ENCODE results near the gene RAB3GAP1.
"Not testable (repeated sequence)": the region's sequence is repeated elsewhere in the genome, so short reads cannot be mapped to it uniquely, and the experiment has no call there.

Gene RAB3GAP1

DNA sequence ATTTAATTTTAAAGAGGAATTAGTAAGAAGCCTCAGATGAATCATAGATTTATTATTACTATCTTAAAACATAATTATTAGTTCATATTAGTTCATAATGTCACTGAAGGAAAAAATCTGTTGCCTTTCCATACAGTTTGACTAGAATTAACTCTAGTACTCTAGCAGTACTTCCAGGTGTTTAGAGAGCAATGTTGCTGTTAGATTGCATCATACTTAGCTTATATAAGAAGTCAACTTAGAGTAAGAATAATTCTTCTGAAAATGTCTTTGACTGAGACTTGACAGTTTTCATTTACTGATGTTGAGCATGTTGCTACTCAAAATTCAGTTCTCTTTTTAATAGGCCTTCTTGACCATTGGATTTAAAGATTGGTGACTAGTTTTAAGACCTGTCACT lies 4.7 kb downstream of the RAB3GAP1 start:
- DNase-seq: no peak

DNA sequence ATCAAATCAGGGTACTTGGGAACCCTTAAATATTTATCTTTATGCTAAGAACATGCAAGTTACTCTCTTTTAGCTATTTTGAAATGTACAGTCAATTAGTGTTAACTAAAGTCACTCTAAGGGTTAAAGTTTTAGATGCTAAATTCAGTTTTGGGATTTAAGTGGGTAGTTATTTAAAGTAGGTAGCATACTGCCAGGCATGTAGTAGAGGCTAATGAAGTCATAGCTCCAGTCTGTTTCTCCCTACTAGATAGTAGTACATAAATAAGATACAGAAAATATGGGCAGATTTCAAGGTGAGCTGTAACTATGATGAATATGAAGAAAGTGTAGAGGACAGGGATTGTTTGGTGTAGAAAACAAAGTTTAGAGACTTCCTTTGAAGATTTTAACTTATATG lies 7.5 kb downstream of the RAB3GAP1 start:
- no peak for DNase-seq

DNA sequence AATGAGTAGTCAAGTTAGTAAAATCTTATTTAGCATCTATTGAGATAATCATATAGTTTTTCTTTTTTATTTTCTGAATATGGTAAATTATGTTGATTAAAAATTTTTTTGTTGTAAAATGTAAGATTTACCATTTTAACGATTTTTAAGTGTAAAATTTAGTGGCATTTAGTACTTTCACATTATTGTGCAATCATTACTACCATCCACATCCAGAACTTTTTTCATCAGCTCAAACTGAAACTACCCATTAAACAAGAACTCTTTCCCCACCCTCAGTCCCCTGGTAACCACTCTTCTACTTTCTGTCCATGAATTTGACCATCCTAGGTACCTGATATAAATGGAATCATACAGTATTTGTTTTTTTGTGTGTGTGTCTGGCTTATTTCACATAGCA lies 11.1 kb downstream of the RAB3GAP1 start:
- DNase-seq: no peak

DNA sequence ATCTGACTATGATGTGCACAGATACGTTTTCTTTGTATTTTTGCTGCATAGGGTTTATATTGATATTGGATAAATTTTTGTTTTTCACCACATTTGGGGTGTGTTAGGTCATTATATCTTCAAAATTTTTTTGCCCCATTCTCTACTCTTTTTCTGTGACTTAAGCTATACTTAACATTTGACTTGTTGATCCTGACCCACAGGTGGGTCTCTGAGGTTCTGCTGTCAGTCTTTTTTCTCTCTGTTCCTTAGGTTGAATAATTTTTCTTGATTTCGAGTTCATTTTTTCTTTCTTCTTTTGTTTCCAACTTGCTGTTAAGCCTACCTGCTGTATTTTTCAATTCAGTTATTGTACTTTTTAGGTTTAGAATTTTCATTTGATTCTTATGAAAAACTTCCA lies 12.1 kb downstream of the RAB3GAP1 start:
- DNase-seq: no peak

DNA sequence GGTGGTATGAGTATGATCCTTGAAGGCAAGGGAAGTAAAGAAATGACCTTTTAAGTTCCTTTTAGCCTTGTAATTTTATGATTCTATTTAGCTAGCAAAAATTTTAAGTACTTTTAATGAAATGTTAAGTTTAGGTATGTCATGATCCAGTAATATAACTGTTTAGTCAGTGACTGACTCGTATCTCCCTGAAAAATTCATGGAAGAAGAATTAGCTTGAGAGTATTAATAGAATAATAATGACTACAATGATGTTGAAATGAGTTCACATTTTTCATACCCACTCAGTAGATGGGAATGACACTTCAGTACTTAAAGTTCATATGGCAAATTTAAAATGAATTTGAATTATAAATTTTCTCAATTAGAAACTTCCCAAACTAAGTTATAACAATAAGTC lies 14.6 kb downstream of the RAB3GAP1 start:
- no peak for DNase-seq

DNA sequence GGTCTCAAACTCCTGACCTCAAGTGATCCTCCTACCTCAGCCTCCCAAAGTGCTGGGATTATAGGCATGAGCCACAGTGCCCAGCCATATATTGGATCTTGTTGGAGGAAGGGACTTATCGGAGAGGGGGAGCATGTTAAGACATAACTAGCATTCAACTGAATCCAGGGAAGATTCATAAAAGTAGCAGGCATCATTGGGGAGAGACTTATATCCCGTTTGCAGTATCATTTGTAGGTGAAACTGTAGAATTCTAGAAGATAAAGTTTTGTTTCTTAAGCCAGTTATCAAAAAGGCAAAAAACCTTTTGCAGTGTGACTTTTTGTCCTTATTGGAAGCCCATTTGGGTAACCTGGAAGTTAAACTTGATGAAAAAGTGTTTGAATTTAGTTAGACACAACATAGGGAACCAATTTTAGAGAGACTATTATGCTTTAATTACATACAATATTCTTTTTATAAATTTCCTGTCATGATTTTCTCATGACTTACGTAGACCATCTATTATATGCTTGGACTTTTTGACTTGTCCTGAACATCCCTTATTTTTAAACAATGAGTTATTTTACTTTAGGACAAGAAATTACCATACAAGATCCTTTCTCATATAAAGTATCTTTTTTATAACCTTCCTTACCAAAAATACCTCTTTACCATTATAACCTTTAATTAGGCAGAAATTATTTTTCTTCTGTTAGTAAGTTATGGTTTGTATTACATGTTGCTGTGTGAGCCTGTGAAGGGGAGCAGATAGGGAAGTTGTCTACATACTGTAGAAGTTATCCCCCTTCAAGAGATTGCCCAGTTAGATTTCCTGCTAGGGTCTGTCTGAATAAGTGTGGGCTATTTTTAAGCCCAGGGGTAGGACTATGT lies 20.3 kb downstream of the RAB3GAP1 start:
- DNase-seq: no peak

DNA sequence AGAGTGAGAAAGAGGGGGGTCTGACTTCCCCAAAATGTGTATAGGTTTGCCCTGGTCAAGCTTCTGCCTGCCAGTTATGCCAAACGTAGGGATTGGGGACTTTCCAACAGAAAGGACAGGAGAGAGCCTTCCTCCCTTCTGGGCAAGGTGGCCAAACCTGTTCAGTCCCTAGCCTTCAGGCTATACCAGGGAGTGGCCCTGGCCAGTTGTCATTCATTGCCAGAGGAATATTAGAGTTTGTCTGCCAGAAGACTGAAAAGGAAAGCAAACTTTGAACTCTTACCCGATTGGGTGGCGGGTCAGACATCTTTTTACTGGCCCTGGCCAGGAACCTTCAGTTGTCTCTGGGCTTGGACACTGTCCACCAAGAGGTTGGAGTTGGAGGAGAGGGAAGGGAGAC lies 22.1 kb downstream of the RAB3GAP1 start:
- no peak for DNase-seq

DNA sequence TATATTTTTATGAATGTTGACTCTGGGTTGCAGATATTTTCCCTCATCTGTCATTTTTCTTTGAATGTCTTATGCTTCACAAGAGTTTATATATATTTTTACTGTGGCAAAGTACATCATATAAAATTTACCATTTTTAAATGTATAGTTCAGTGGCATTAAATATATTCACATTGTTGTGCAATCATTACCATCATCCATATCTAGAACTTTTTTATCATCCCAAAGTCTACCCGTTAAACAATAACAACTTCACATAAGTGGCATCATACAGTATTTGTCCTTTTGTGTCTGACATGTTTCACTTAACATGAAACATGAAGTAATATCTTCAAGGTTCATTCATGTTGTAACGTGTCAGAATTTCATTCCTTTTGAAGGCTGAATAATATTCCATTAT lies 24.5 kb downstream of the RAB3GAP1 start:
- no peak for DNase-seq

DNA sequence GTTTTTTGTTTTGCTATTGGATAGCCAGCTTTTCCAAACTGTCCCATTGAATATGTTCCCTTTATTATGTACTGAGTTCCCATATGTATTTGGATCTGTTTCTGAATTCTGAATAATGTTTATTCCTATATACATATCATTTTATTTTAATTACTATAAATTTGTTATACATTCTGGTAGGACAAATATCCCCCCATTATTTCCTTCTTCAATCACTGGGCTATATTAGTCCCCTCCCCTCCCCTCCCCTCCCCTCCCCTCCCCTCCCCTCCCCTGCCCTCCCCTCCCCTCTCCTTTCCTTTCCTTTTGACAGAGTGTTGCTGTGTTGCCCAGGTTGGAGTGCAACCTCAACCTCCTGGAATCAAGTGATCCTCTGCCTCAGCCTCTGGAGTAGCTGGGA lies 26.3 kb downstream of the RAB3GAP1 start:
- DNase-seq: no peak

DNA sequence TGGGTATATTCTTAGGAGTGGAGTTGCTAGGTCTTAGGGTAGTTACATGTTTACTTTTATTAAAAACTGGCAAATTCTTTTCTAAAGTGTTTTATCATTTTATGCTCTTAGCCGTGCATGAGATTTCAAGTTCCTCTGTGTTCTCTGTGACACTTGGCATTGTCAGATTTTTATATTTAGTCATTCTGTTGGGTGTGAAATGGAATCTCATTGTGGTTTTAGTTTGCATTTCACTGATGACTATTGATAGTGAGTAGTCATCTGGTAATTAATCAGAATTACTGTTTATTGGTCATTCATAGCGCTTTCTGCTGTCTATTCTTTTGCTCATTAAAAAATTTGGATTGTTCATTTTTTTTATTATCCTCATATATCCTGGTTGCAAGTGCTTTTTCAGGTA lies 34.1 kb downstream of the RAB3GAP1 start:
- DNase-seq: no peak

DNA sequence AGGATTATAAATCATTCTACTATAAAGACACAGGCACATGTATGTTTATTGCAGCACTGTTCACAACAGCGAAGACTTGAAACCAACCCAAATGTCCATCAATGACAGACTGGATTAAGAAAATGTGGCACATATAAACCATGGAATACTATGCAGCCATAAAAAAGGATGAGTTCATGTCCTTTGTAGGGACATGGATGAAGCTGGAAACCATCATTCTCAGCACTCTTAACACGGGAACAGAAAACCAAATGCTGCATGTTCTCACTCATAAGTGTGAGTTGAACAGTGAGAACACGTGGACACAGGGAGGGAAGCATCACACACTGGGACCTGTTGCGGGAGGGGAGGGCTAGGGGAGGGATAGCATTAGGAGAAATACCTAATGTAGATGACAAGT lies 37.5 kb downstream of the RAB3GAP1 start:
- DNase-seq: not testable (repeated sequence)

DNA sequence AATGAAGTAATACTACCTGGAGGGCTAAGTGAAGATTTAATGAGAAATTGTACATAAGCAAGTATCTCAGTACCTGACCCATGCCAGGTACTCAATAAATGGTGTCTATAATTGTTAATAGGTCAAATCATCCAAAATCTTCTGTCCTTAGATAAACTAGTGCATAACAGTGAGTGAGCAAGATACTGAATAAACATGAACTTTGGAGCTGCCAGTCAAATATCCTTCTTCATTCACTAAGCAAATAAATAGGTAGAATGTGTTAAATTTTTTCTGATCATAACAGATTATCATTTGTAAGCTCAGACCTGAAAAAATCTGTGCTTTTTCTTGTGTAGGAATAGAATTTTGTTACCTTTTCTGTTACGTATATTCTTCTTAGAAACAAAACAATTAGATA lies 39.6 kb downstream of the RAB3GAP1 start:
- no peak for DNase-seq

DNA sequence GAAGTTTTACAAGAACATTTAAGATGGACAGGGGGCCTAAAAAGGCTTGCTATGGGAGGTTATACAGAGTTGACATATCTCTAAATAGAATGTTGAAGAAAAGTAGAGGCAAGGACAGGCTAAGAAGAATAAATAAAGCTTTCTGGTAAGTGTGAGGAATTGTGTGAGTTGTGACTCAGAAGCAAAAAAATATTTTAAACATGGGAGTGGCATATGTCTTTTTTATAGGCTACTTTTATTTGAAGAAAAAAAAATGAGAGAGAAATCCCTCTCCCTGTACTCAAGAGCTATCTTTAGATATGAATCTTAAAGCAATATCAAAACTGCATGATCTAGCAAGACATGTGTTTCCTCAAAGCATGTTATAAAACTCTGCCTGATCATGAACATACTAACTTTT lies 41.1 kb downstream of the RAB3GAP1 start:
- no peak for DNase-seq

DNA sequence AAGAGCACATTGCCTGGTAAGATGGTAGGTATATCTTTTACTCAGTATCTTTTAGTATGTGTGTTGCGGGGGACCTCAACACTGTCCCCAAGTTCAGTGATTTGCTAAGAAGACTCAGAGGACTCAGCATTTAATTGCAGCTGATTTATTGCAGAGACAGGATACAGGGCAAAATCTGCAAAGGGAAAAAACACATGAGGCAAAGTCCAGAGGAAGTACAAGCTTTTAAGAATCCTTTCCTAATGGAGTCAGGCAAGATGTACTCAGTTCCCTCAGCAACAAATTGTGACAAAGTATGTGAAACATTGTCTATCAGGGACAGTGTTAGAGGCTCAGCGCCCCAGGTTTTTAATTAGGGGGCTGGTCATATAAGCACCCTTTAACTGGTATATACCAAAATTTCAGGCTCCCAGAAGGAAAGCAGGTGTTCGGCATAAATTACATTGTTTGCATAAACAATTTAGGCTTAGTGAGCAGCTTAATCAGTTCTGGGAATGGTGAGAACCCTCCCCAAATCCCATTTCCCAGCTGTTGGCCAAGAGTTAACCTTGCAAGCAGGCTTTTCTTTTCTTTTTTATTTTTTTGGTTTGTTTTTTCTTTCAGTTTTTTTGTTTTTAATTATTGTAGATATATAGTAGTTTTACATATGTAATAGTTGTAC lies 41.7 kb downstream of the RAB3GAP1 start:
- DNase-seq: no peak

DNA sequence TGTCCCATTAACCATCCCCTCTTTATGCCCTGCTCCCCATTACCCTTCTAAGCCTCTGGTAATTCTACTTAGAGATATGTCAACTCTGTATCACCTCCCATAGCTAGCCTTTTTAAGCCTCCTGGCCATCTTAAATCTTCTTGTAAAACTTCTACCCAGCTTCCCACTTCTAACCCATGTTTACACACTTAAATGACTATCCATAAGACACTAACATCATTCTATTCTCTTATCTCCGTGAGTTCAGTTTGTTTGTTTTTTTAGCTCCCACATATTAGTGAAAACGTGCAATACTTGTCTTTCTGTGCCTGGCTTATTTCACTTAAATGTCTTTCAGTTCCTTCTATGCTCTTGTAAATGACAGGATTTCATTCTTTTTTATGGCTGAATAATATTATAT lies 42.4 kb downstream of the RAB3GAP1 start:
- DNase-seq: no peak

DNA sequence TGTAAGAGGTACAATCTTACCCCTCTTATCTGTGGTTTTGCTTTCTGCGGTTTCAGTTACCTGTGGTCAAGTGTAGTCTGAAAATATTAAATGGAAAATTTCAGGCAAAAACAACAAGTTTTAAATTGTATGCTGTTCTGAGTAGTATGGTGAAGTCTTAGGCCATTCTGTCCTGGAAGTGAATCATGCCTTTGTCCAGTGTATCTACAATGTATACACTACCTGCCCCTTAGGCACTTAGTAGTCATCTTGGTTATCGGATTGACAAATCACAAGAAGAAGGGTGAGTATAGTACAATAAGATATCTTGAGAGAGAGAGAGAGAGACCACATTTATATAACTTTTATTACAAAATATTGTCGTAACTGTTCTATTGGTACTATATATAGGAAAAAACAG lies 43.5 kb downstream of the RAB3GAP1 start:
- DNase-seq: no peak

DNA sequence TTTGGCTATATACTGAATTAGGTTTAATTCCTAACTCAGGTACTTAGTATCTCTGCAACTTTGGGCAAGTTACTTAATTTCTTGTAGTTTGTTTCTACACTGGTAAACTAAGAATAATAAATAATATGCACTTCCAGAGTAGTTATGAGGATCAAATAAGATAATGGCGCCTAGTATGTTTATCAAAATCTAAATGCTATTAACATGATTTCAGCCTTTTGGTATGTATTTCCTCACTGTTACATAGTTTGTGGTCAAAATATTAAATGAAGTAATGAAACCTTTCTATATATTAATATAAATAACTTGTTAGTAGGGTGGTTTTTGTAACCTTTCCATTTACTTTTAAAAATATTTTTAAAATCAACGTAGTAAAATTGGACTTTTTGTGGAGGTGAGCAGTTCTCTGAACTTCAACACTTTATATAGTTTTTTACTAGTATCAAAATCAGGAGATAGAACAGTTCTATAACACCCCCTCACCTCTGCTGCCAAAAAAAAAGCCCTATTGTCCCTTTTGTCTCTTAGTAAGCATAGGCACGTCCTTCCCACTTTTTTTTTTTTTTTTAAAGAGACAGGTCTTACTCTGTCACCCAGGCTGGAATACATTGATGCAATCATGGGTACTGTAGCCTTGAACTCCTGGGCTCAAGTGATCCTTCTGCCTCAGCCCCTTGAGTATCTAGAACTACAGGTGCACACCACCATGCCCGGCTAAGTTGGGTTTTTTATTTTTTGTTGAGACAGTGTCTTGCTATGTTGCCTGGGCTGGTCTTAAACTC lies 44.8 kb downstream of the RAB3GAP1 start:
- DNase-seq: no peak

DNA sequence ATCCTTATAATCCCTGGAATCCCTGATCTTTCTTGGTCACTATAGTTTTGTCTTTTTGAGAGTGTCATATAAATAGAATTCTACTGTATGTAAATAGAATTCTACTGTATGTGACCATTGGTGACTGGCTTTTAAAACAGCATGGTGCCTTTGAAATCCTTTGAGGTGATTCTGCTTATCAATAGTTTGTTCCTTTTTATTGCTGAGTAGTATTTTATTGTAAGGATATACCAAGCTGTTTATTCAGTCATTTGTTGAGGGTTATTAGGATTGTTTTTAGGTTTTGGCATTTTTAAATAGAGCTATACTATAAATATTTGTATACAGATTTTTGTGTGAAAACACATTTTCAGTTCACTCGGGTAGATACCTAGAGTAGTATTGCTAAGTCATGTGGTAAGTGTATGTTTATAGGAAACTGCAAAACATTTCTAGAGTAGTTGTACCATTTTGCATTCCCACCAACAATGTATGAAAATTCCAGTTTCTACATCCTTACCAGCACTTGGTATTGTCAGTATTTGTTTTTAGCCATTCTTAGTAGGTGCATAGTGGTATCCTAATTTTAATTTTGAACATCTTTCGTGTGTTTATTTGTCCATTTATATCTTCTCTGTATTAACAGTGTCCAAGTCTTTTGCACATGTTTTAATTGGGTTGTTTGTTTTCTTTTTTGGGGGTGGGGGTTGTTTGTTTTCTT lies 45.6 kb downstream of the RAB3GAP1 start:
- DNase-seq: no peak

DNA sequence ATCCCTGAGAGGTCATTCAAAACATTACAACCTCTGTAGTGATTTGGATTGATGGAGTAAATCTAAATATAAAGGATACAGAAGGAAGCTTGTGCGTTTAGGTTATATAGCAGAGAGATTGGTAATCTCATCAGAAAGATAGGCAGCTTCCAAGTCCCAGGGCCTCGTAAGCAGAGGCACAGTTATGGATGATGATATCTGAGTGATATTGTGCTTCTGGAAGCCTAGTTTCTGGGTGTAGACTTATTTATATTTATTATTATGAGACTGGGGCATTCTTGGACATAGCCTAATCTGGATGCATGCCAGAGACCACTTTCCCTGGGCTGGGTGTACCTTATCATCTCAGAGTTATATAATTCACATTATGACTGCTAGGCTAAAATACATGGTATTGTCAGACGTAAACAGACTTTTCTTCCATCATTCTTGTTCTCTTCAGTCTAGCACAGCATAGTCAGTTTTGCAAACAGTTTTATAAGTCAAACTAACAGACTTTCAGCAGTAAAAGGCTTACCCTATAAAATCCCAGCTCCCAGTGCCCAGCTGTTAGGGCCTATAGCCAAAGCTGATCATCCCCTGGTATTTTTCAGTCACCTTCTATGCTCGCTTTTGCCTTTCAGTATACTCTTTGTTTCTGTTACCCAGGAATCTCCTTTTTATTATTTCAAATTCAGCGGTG lies 47.9 kb downstream of the RAB3GAP1 start:
- DNase-seq: no peak

DNA sequence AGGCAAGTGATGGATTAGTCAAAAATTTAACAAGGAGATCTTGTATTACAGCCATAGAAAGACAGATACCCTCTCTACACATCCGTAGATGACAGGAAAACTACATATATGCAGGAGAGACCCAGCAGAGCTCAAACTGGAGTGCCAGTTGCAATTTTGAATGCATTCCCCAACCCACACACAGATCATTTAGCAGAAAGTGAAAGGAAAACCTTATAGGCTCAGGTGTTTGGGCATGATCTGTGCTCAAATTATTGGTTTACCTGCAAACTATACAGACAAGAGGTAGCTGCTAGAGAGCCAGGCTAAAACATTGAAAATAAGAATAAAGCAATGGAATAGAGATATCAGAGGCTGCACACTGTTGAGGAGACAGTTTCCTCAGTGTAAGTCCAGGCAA lies 51.8 kb downstream of the RAB3GAP1 start:
- DNase-seq: no peak

DNA sequence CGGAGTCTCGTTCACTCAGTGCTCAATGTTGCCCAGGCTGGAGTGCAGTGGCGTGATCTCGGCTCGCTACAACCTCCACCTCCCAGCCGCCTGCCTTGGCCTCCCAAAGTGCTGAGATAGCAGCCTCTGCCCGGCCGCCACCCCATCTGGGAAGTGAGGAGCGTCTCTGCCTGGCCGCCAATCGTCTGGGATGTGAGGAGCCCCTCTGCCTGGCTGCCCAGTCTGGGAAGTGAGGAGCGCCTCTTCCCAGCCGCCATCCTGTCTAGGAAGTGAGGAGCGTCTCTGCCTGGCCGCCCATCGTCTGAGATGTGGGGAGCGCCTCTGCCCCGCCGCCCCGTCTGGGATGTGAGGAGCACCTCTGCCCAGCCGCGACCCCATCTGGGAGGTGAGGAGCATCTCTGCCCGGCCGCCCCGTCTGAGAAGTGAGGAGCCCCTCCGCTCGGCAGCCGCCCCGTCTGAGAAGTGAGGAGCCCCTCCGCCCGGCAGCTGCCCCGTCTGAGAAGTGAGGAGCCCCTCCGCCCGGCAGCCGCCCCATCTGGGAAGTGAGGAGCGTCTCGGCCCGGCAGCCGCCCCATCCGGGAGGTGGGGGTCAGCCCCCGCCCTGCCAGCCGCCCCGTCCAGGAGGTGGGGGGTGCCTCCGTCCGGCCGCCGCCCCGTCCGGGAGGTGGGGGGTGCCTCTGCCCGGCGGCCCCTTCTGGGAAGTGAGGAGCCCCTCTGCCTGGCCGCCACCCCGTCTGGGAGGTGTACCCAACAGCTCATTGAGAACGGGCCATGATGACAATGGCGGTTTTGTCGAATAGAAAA lies 53.6 kb downstream of the RAB3GAP1 start:
- not testable (repeated sequence) for DNase-seq

DNA sequence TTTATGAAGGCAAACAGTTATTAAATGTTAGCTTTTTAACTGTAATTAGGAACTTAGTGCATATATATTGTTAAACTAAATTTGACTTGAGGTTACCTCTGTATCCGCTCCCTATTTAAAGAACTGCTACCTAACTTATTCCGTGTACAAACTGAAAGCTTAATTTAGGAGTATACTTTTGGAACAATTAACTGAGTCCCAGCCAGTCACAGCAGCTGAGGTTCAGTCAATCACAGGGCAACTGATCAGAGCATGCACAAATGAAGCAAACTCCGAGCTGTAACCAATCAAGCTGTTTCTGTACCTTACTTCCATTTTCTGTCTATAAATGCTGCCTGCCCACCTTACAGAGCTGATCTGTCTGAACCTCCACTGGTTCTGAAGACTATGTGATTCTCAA lies 61.2 kb downstream of the RAB3GAP1 start:
- no peak for DNase-seq

Data from activated CD4-positive, CD25-positive, alpha-beta regulatory T cell (primary cell).